WTC11 (cell line): Measurements from ENCODE around the gene EPGN.

Experiments
- ATF3 ChIP-seq: sonication (generic); formaldehyde crosslinking; conservative IDR thresholded peaks from 2 replicates; pipeline ENCODE4 v1.8.1; 2022; ENCODE audit warnings: mild to moderate bottlenecking, missing genetic modification reagents
- ATF6 ChIP-seq: sonication (generic); formaldehyde crosslinking; IDR thresholded peaks from 2 replicates; pipeline ENCODE4 v1.8.1; 2023; ENCODE audit warnings: mild to moderate bottlenecking, missing genetic modification reagents
- CTCF ChIP-seq: fragments of 200-600 bp; IDR thresholded peaks from 2 replicates; pipeline ENCODE4 v1.8.0; 2022; ENCODE audit warnings: antibody characterized with exemption
- GABPB1 ChIP-seq: sonication (generic); formaldehyde crosslinking; IDR thresholded peaks from 2 replicates; pipeline ENCODE4 v1.8.1; 2023; ENCODE audit warnings: mild to moderate bottlenecking, missing genetic modification reagents
- MLX ChIP-seq: sonication (generic); formaldehyde crosslinking; IDR thresholded peaks from 2 replicates; pipeline ENCODE4 v1.8.1; 2023; ENCODE audit warnings: mild to moderate bottlenecking, missing genetic modification reagents, moderate library complexity
- TCF7 ChIP-seq: sonication (generic); formaldehyde crosslinking; IDR thresholded peaks from 2 replicates; pipeline ENCODE4 v1.8.0; 2022; ENCODE audit warnings: mild to moderate bottlenecking, low read depth, missing genetic modification reagents, moderate library complexity
- USF1 ChIP-seq: sonication (generic); formaldehyde crosslinking; IDR thresholded peaks from 2 replicates; pipeline ENCODE4 v1.8.0; 2022; ENCODE audit warnings: mild to moderate bottlenecking, missing genetic modification reagents

GRCh38 chr4:74323663-74324062 lies 15.4 kb downstream of the EPGN start:
- TF ChIP-seq GABPB1 (no peak), ATF6 (CRISPR knock-in tag) (no peak), CTCF (no peak), MLX (CRISPR knock-in tag) (no peak), TCF7 (CRISPR knock-in tag) (no peak), ATF3 (no peak), USF1 (CRISPR knock-in tag) (no peak)
